WTC11 (cell line): ENCODE results near the gene IGFBPL1. TPM values are rescaled to one million over a fixed set of nuclear protein-coding genes. Genes with fewer than 3 reads are reported as not detected.

ENCODE experiments used
- ATAC-seq: fragments of 200-7000 bp; cut with Tn5 transposase; 2 replicates; pipeline ENCODE4 v1.10.0; 2021; ENCODE audit warnings: mild to moderate bottlenecking, moderate library complexity
- CTCF ChIA-PET: fragments of 300-600 bp; sonication (Branson Sonifier 250); formaldehyde crosslinking; loops from one replicate; lab custom pipeline; 2021; ENCODE audit warnings: antibody characterized with exemption; lab: Charles Lee
- POLR2A ChIA-PET: fragments of 350-600 bp; sonication (Branson Sonifier 250); formaldehyde crosslinking; loops from one replicate; lab custom pipeline; 2021; ENCODE audit warnings: antibody characterized with exemption; lab: Charles Lee
- DNase-seq: peaks from one replicate; pipeline ENCODE4 v3.0.0; 2021; ENCODE audit warnings: low spot score
- H3K27ac Mint-ChIP-seq: 2 replicates; pipeline ENCODE4 v1.8.0; 2021; ENCODE audit warnings: mixed read lengths
- H3K27me3 Mint-ChIP-seq: 2 replicates; pipeline ENCODE4 v1.8.0; 2021; ENCODE audit warnings: low read depth, mild to moderate bottlenecking, moderate library complexity, mixed read lengths
- H3K36me3 Mint-ChIP-seq: 2 replicates; pipeline ENCODE4 v1.8.0; 2021; ENCODE audit warnings: mixed read lengths
- H3K4me1 Mint-ChIP-seq: 2 replicates; pipeline ENCODE4 v1.8.0; 2022; ENCODE audit warnings: mixed read lengths
- H3K4me3 Mint-ChIP-seq: 2 replicates; pipeline ENCODE4 v1.8.0; 2021; ENCODE audit warnings: mild to moderate bottlenecking, moderate library complexity, mixed read lengths
- H3K9me3 Mint-ChIP-seq: 2 replicates; pipeline ENCODE4 v1.8.0; 2021; ENCODE audit warnings: mixed read lengths
- CBFB ChIP-seq: sonication (generic); formaldehyde crosslinking; IDR thresholded peaks from 2 replicates; pipeline ENCODE4 v1.8.1; 2022; ENCODE audit warnings: mild to moderate bottlenecking, low read depth, missing genetic modification reagents
- ELF4 ChIP-seq: sonication (generic); formaldehyde crosslinking; IDR thresholded peaks from 2 replicates; pipeline ENCODE4 v1.8.1; 2022; ENCODE audit warnings: low read depth, mild to moderate bottlenecking, moderate library complexity, missing genetic modification reagents
- FOXK1 ChIP-seq: sonication (generic); formaldehyde crosslinking; IDR thresholded peaks from 2 replicates; pipeline ENCODE4 v1.8.0; 2022; ENCODE audit warnings: mild to moderate bottlenecking, moderate library complexity, missing genetic modification reagents
- GTF2I ChIP-seq: fragments of 250-450 bp; sonication (Bioruptor Pico); conservative IDR thresholded peaks from 2 replicates; pipeline ENCODE4 v1.4.0; 2021; ENCODE audit warnings: mild to moderate bottlenecking
- JUN ChIP-seq: sonication (generic); formaldehyde crosslinking; IDR thresholded peaks from 2 replicates; pipeline ENCODE4 v1.8.0; 2023; ENCODE audit warnings: mild to moderate bottlenecking, missing genetic modification reagents
- KAT7 ChIP-seq: sonication (generic); formaldehyde crosslinking; IDR thresholded peaks from 2 replicates; pipeline ENCODE4 v1.8.1; 2023; ENCODE audit warnings: missing genetic modification reagents, mild to moderate bottlenecking, borderline replicate concordance
- MXD4 ChIP-seq: fragments of 250-450 bp; sonication (Bioruptor Pico); IDR thresholded peaks from 2 replicates; pipeline ENCODE4 v1.8.0; 2021; ENCODE audit warnings: mild to moderate bottlenecking, moderate library complexity, borderline replicate concordance
- NFATC4 ChIP-seq: fragments of 250-450 bp; sonication (Bioruptor Pico); IDR thresholded peaks from 2 replicates; pipeline ENCODE4 v1.9.0; 2021; ENCODE audit warnings: mild to moderate bottlenecking
- NR1H2 ChIP-seq: sonication (generic); formaldehyde crosslinking; IDR thresholded peaks from 2 replicates; pipeline ENCODE4 v1.9.0; 2021; ENCODE audit warnings: mild to moderate bottlenecking, moderate library complexity, missing genetic modification reagents
- PRRX2 ChIP-seq: fragments of 250-450 bp; sonication (Bioruptor Pico); IDR thresholded peaks from 2 replicates; pipeline ENCODE4 v1.8.0; 2021; ENCODE audit warnings: mild to moderate bottlenecking
- RORB ChIP-seq: fragments of 250-450 bp; sonication (Bioruptor Pico); IDR thresholded peaks from 2 replicates; pipeline ENCODE4 v1.9.0; 2021; ENCODE audit warnings: mild to moderate bottlenecking
- SMAD3 ChIP-seq: sonication (generic); formaldehyde crosslinking; IDR thresholded peaks from 2 replicates; pipeline ENCODE4 v1.8.0; 2022; ENCODE audit warnings: missing genetic modification reagents, mild to moderate bottlenecking, borderline replicate concordance
- SOX15 ChIP-seq: fragments of 250-450 bp; sonication (Bioruptor Pico); IDR thresholded peaks from 2 replicates; pipeline ENCODE4 v1.9.0; 2021; ENCODE audit warnings: mild to moderate bottlenecking
- TCF7 ChIP-seq: sonication (generic); formaldehyde crosslinking; IDR thresholded peaks from 2 replicates; pipeline ENCODE4 v1.8.0; 2022; ENCODE audit warnings: mild to moderate bottlenecking, low read depth, missing genetic modification reagents, moderate library complexity
- ZNF219 ChIP-seq: sonication (generic); formaldehyde crosslinking; IDR thresholded peaks from 2 replicates; pipeline ENCODE4 v1.8.0; 2023; ENCODE audit warnings: missing genetic modification reagents, mild to moderate bottlenecking, borderline replicate concordance
- ZNF396 ChIP-seq: fragments of 250-450 bp; sonication (Bioruptor Pico); IDR thresholded peaks from 2 replicates; pipeline ENCODE4 v1.8.0; 2021; ENCODE audit warnings: mild to moderate bottlenecking, moderate library complexity, borderline replicate concordance
- total RNA-seq: library from RNA; stranded (reverse); gene quantifications from 3 replicates; pipeline ENCODE4 v1.2.3, GENCODE V29; 2021
- TF ChIP-seq, protein P1 (sequence below): sonication (generic); formaldehyde crosslinking; IDR thresholded peaks from 2 replicates; pipeline ENCODE4 v1.8.0; 2022; ENCODE audit warnings: mild to moderate bottlenecking, missing genetic modification reagents
- TF ChIP-seq, protein P2 (sequence below): fragments of 250-450 bp; sonication (Bioruptor Pico); IDR thresholded peaks from 2 replicates; pipeline ENCODE4 v1.9.0; 2021; ENCODE audit warnings: mild to moderate bottlenecking
- TF ChIP-seq, protein P3 (sequence below): sonication (generic); formaldehyde crosslinking; conservative IDR thresholded peaks from 2 replicates; pipeline ENCODE4 v1.8.1; 2022; ENCODE audit warnings: mild to moderate bottlenecking, missing genetic modification reagents
- TF ChIP-seq, protein P4 (sequence below): sonication (generic); formaldehyde crosslinking; IDR thresholded peaks from 2 replicates; pipeline ENCODE4 v1.8.0; 2022; ENCODE audit warnings: mild to moderate bottlenecking, missing genetic modification reagents
- TF ChIP-seq, protein P5 (sequence below): sonication (generic); formaldehyde crosslinking; IDR thresholded peaks from 2 replicates; pipeline ENCODE4 v1.8.1; 2023; ENCODE audit warnings: mild to moderate bottlenecking, missing genetic modification reagents
- TF ChIP-seq, protein P6 (sequence below): fragments of 250-450 bp; sonication (Bioruptor Pico); IDR thresholded peaks from 2 replicates; pipeline ENCODE4 v1.9.0; 2021; ENCODE audit warnings: mild to moderate bottlenecking
- TF ChIP-seq, protein P7 (sequence below): sonication (generic); formaldehyde crosslinking; IDR thresholded peaks from 2 replicates; pipeline ENCODE4 v1.8.1; 2023; ENCODE audit warnings: mild to moderate bottlenecking, missing genetic modification reagents, borderline replicate concordance
- TF ChIP-seq, protein P8 (sequence below): sonication (generic); formaldehyde crosslinking; IDR thresholded peaks from 2 replicates; pipeline ENCODE4 v1.8.1; 2023; ENCODE audit warnings: mild to moderate bottlenecking, missing genetic modification reagents, moderate library complexity
- TF ChIP-seq, protein P9 (sequence below): sonication (generic); formaldehyde crosslinking; IDR thresholded peaks from 2 replicates; pipeline ENCODE4 v1.8.1; 2023; ENCODE audit warnings: mild to moderate bottlenecking, missing genetic modification reagents

The IGFBPL1 gene
- total RNA-seq, 1 experiment from 2014 or later, result 36.7 TPM

DNA sequence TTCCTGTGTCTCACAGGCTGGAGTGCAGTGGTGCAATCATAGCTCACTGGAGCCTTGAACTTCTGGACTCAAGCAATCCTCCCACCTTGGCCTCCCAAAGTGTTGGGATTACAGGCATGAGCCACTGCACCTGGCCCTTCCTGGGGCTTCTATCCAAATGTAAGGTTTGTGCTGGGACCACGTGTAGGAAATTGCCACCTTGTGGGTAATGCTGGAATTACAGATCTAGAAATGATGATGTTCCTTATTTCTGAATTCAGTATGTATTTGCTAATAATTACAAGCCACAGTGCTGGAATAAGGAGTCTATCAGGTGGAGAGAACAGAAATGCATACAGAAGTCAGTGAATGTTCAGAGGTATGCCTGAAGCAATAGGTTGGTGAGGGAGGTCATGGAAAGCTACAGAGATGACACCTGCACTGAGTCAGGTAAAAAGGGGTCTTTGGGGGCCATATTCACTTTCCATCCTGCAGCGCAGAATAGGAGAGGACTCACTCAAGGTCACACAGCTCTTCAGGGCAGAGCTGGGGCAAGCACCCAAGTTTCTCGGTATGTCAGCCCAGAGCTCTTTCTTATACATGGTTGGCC is 8.8 kb upstream of the IGFBPL1 start:
- ChIA-PET POLR2A (no interaction called here), CTCF (interaction anchor here (0.8 to 3.8 kb wide), 4 partner anchors 12 to 275 kb away, joined by 3 to 26 read pairs (median 4); no protein-coding TSS in a partner anchor)
- Mint-ChIP-seq H3K9me3 (peaks cover 16% of the 10 kb centered on the region), H3K27ac (no peak overlapping the region), H3K4me3 (no peak overlapping the region), H3K36me3 (0 out of 2 replicates have a peak, but pooled peaks cover 3% of the 10 kb centered on the region), H3K27me3 (peaks cover 14% of the 10 kb centered on the region), H3K4me1 (peaks cover 24% of the 10 kb centered on the region)
- ATAC-seq, result peak; percentile 55
- DNase-seq, result no peak
- TF ChIP-seq, protein P1, sequence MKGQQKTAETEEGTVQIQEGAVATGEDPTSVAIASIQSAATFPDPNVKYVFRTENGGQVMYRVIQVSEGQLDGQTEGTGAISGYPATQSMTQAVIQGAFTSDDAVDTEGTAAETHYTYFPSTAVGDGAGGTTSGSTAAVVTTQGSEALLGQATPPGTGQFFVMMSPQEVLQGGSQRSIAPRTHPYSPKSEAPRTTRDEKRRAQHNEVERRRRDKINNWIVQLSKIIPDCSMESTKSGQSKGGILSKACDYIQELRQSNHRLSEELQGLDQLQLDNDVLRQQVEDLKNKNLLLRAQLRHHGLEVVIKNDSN, result 0 out of 2 replicates have a peak, but pooled peaks have one; percentile 24
- TF ChIP-seq JUN (CRISPR knock-in tag) (no peak), NR1H2 (no peak), NFATC4 (CRISPR knock-in tag) (no peak), FOXK1 (CRISPR knock-in tag) (no peak), SMAD3 (no peak), PRRX2 (no peak), CBFB (CRISPR knock-in tag) (no peak), MXD4 (CRISPR knock-in tag) (no peak), KAT7 (CRISPR knock-in tag) (no peak), ELF4 (CRISPR knock-in tag) (no peak), GTF2I (CRISPR knock-in tag) (no peak), ZNF396 (CRISPR knock-in tag) (no peak), TCF7 (CRISPR knock-in tag) (no peak), SOX15 (no peak), RORB (CRISPR knock-in tag) (no peak), ZNF219 (no peak)
- TF ChIP-seq, protein P2, sequence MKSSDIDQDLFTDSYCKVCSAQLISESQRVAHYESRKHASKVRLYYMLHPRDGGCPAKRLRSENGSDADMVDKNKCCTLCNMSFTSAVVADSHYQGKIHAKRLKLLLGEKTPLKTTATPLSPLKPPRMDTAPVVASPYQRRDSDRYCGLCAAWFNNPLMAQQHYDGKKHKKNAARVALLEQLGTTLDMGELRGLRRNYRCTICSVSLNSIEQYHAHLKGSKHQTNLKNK (CRISPR knock-in tag), result no peak
- TF ChIP-seq, protein P3, sequence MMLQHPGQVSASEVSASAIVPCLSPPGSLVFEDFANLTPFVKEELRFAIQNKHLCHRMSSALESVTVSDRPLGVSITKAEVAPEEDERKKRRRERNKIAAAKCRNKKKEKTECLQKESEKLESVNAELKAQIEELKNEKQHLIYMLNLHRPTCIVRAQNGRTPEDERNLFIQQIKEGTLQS (CRISPR knock-in tag), result no peak
- TF ChIP-seq, protein P4, sequence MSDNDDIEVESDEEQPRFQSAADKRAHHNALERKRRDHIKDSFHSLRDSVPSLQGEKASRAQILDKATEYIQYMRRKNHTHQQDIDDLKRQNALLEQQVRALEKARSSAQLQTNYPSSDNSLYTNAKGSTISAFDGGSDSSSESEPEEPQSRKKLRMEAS (CRISPR knock-in tag), result peak; percentile 34; the same call in 1 of the 2 replicates
- TF ChIP-seq, protein P5, sequence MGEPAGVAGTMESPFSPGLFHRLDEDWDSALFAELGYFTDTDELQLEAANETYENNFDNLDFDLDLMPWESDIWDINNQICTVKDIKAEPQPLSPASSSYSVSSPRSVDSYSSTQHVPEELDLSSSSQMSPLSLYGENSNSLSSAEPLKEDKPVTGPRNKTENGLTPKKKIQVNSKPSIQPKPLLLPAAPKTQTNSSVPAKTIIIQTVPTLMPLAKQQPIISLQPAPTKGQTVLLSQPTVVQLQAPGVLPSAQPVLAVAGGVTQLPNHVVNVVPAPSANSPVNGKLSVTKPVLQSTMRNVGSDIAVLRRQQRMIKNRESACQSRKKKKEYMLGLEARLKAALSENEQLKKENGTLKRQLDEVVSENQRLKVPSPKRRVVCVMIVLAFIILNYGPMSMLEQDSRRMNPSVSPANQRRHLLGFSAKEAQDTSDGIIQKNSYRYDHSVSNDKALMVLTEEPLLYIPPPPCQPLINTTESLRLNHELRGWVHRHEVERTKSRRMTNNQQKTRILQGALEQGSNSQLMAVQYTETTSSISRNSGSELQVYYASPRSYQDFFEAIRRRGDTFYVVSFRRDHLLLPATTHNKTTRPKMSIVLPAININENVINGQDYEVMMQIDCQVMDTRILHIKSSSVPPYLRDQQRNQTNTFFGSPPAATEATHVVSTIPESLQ, result no peak
- TF ChIP-seq, protein P6, sequence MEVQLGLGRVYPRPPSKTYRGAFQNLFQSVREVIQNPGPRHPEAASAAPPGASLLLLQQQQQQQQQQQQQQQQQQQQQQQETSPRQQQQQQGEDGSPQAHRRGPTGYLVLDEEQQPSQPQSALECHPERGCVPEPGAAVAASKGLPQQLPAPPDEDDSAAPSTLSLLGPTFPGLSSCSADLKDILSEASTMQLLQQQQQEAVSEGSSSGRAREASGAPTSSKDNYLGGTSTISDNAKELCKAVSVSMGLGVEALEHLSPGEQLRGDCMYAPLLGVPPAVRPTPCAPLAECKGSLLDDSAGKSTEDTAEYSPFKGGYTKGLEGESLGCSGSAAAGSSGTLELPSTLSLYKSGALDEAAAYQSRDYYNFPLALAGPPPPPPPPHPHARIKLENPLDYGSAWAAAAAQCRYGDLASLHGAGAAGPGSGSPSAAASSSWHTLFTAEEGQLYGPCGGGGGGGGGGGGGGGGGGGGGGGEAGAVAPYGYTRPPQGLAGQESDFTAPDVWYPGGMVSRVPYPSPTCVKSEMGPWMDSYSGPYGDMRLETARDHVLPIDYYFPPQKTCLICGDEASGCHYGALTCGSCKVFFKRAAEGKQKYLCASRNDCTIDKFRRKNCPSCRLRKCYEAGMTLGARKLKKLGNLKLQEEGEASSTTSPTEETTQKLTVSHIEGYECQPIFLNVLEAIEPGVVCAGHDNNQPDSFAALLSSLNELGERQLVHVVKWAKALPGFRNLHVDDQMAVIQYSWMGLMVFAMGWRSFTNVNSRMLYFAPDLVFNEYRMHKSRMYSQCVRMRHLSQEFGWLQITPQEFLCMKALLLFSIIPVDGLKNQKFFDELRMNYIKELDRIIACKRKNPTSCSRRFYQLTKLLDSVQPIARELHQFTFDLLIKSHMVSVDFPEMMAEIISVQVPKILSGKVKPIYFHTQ (CRISPR knock-in tag), result no peak
- TF ChIP-seq, protein P7, sequence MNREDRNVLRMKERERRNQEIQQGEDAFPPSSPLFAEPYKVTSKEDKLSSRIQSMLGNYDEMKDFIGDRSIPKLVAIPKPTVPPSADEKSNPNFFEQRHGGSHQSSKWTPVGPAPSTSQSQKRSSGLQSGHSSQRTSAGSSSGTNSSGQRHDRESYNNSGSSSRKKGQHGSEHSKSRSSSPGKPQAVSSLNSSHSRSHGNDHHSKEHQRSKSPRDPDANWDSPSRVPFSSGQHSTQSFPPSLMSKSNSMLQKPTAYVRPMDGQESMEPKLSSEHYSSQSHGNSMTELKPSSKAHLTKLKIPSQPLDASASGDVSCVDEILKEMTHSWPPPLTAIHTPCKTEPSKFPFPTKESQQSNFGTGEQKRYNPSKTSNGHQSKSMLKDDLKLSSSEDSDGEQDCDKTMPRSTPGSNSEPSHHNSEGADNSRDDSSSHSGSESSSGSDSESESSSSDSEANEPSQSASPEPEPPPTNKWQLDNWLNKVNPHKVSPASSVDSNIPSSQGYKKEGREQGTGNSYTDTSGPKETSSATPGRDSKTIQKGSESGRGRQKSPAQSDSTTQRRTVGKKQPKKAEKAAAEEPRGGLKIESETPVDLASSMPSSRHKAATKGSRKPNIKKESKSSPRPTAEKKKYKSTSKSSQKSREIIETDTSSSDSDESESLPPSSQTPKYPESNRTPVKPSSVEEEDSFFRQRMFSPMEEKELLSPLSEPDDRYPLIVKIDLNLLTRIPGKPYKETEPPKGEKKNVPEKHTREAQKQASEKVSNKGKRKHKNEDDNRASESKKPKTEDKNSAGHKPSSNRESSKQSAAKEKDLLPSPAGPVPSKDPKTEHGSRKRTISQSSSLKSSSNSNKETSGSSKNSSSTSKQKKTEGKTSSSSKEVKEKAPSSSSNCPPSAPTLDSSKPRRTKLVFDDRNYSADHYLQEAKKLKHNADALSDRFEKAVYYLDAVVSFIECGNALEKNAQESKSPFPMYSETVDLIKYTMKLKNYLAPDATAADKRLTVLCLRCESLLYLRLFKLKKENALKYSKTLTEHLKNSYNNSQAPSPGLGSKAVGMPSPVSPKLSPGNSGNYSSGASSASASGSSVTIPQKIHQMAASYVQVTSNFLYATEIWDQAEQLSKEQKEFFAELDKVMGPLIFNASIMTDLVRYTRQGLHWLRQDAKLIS (CRISPR knock-in tag), result no peak
- TF ChIP-seq, protein P8, sequence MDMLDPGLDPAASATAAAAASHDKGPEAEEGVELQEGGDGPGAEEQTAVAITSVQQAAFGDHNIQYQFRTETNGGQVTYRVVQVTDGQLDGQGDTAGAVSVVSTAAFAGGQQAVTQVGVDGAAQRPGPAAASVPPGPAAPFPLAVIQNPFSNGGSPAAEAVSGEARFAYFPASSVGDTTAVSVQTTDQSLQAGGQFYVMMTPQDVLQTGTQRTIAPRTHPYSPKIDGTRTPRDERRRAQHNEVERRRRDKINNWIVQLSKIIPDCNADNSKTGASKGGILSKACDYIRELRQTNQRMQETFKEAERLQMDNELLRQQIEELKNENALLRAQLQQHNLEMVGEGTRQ (CRISPR knock-in tag), result peak; percentile 52; the same call in 1 of the 2 replicates
- TF ChIP-seq, protein P9, sequence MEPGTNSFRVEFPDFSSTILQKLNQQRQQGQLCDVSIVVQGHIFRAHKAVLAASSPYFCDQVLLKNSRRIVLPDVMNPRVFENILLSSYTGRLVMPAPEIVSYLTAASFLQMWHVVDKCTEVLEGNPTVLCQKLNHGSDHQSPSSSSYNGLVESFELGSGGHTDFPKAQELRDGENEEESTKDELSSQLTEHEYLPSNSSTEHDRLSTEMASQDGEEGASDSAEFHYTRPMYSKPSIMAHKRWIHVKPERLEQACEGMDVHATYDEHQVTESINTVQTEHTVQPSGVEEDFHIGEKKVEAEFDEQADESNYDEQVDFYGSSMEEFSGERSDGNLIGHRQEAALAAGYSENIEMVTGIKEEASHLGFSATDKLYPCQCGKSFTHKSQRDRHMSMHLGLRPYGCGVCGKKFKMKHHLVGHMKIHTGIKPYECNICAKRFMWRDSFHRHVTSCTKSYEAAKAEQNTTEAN, result no peak
